IMR-90 (cell line): ENCODE results near the gene CD82.

Experiments
- CTCF ChIP-seq: conservative IDR thresholded peaks from 2 replicates; pipeline ENCODE4 v1.5.1; 2012; ENCODE audit warnings: mild to moderate bottlenecking, low read depth, low read length, improper control_type of control experiment
- MAFK ChIP-seq: IDR thresholded peaks from 2 replicates; pipeline ENCODE4 v1.6.1; 2012; ENCODE audit warnings: low read depth, low read length, improper control_type of control experiment
- POLR2A ChIP-seq: IDR thresholded peaks from 2 replicates; pipeline ENCODE4 v1.6.1; 2012; ENCODE audit warnings: mild to moderate bottlenecking, low read depth, low read length
- RAD21 ChIP-seq: IDR thresholded peaks from 2 replicates; pipeline ENCODE4 v1.6.1; 2012; ENCODE audit warnings: low read length, improper control_type of control experiment
- RFX5 ChIP-seq: IDR thresholded peaks from 2 replicates; pipeline ENCODE4 v1.8.0; 2012; ENCODE audit warnings: low read depth, mild to moderate bottlenecking, low read length, moderate library complexity
- SMC3 ChIP-seq: fragments of 150-350 bp; IDR thresholded peaks from 2 replicates; pipeline ENCODE4 v1.6.1; 2016; ENCODE audit warnings: low read depth, mild to moderate bottlenecking, antibody characterized with exemption, low read length, moderate library complexity

GRCh38 chr11:44561275-44561805 lies 4.1 kb upstream of the CD82 start:
- TF ChIP-seq CTCF (no peak), RFX5 (no peak), MAFK (no peak), POLR2A (no peak), RAD21 (no peak), SMC3 (no peak)
